ENCODE measurements around the gene FEZ2. TPM values are rescaled to one million over a fixed set of nuclear protein-coding genes. Genes with fewer than 3 reads are reported as not detected.

FEZ2 gene
- total RNA-seq, 1 donor from 2014 or later, result 56.9 TPM

- DNase-seq (ENCODE audit: low spot score), result no peak
Observed at GRCh38 chr2:36561237-36561944, 36.6 kb downstream of the FEZ2 start.

- DNase-seq (ENCODE audit: low spot score), result no peak
Observed at GRCh38 chr2:36560726-36561125, 37.2 kb downstream of the FEZ2 start.

- DNase-seq (ENCODE audit: low spot score), result no peak
Observed at GRCh38 chr2:36559221-36559942, 38.6 kb downstream of the FEZ2 start.

GRCh38 chr2:36556842-36557241 lies 41.1 kb downstream of the FEZ2 start:
- DNase-seq (ENCODE audit: low spot score), result no peak

- no peak for DNase-seq (ENCODE audit: low spot score)
Observed at GRCh38 chr2:36555789-36556188, 42.2 kb downstream of the FEZ2 start.

- DNase-seq (ENCODE audit: low spot score), result no peak
Observed at GRCh38 chr2:36554531-36554930, 43.4 kb downstream of the FEZ2 start.

- DNase-seq (ENCODE audit: low spot score), result no peak
Observed at GRCh38 chr2:36553683-36554082, 44.3 kb downstream of the FEZ2 start.

- no peak for DNase-seq (ENCODE audit: low spot score)
Observed at GRCh38 chr2:36550006-36550405, 48.0 kb downstream of the FEZ2 start.

- DNase-seq (ENCODE audit: low spot score), result no peak
Observed at GRCh38 chr2:36549165-36549574, 48.8 kb downstream of the FEZ2 start.

GRCh38 chr2:36547906-36548305 lies 50.1 kb downstream of the FEZ2 start:
- DNase-seq (ENCODE audit: low spot score), result no peak

GRCh38 chr2:36545871-36546416 lies 52.0 kb downstream of the FEZ2 start:
- DNase-seq (ENCODE audit: low spot score), result no peak

- no peak for DNase-seq (ENCODE audit: low spot score)
Observed at GRCh38 chr2:36544638-36545338, 53.2 kb downstream of the FEZ2 start.

GRCh38 chr2:36541891-36542595 lies 55.9 kb downstream of the FEZ2 start:
- DNase-seq (ENCODE audit: low spot score), result no peak

- DNase-seq (ENCODE audit: low spot score), result no peak
Observed at GRCh38 chr2:36540986-36541754, 56.8 kb downstream of the FEZ2 start.

- no peak for DNase-seq (ENCODE audit: low spot score)
Observed at GRCh38 chr2:36539631-36540030, 58.3 kb downstream of the FEZ2 start.

- DNase-seq (ENCODE audit: low spot score), result no peak
Observed at GRCh38 chr2:36538335-36538734, 59.6 kb downstream of the FEZ2 start.

GRCh38 chr2:36536776-36537175 lies 61.2 kb downstream of the FEZ2 start:
- no peak for DNase-seq (ENCODE audit: low spot score)

- DNase-seq (ENCODE audit: low spot score), result no peak
Observed at GRCh38 chr2:36535099-36535498, 62.9 kb downstream of the FEZ2 start.

GRCh38 chr2:36534275-36534799 lies 63.6 kb downstream of the FEZ2 start:
- no peak for DNase-seq (ENCODE audit: low spot score)

- no peak for DNase-seq (ENCODE audit: low spot score)
Observed at GRCh38 chr2:36530983-36531354, 67.0 kb downstream of the FEZ2 start.

Data from ureter (tissue), 1 donor.